GM18519 (cell line): ENCODE data around the gene MIS18BP1.
"Not testable (repeated sequence)": the region's sequence is repeated elsewhere in the genome, so short reads cannot be mapped to it uniquely, and the experiment has no call there.

Experiments used
- ATAC-seq: cut with Tn5 transposase; IDR thresholded peaks from one replicate; pipeline ENCODE4 v1.9.1; 2021; ENCODE audit warnings: mild to moderate bottlenecking, moderate library complexity; ENCODE audit not compliant: unreplicated experiment, low FRiP score

MIS18BP1 gene

GRCh38 chr14:45247427-45247826 is 5.6 kb downstream of the MIS18BP1 start:
- no peak for ATAC-seq

GRCh38 chr14:45246691-45247090 is 6.3 kb downstream of the MIS18BP1 start:
- ATAC-seq: peak; percentile 33

- no peak for ATAC-seq
Measured at GRCh38 chr14:45246151-45246550, 6.9 kb downstream of the MIS18BP1 start.

GRCh38 chr14:45242706-45243105 is 10.3 kb downstream of the MIS18BP1 start:
- ATAC-seq: no peak

GRCh38 chr14:45238988-45239387 is 14.0 kb downstream of the MIS18BP1 start:
- no peak for ATAC-seq

GRCh38 chr14:45227566-45227965 is 25.4 kb downstream of the MIS18BP1 start:
- ATAC-seq: no peak

GRCh38 chr14:45222485-45223262 is 30.3 kb downstream of the MIS18BP1 start:
- ATAC-seq: no peak

GRCh38 chr14:45214341-45214740 is 38.7 kb downstream of the MIS18BP1 start:
- not testable (repeated sequence) for ATAC-seq

GRCh38 chr14:45213716-45214115 is 39.3 kb downstream of the MIS18BP1 start:
- ATAC-seq: not testable (repeated sequence)

GRCh38 chr14:45212231-45212630 is 40.8 kb downstream of the MIS18BP1 start:
- ATAC-seq: no peak

GRCh38 chr14:45211295-45211694 is 41.7 kb downstream of the MIS18BP1 start:
- ATAC-seq: no peak

GRCh38 chr14:45210159-45210558 is 42.8 kb downstream of the MIS18BP1 start:
- ATAC-seq: no peak

GRCh38 chr14:45204241-45204640 is 48.8 kb downstream of the MIS18BP1 start:
- ATAC-seq: no peak

- peak; percentile 69 for ATAC-seq
Measured at GRCh38 chr14:45201905-45202304, 51.1 kb downstream of the MIS18BP1 start.

GRCh38 chr14:45199230-45199629 is 53.8 kb downstream of the MIS18BP1 start:
- no peak for ATAC-seq

- no peak for ATAC-seq
Measured at GRCh38 chr14:45198551-45198950, 54.5 kb downstream of the MIS18BP1 start.

- peak; percentile 50 for ATAC-seq
Measured at GRCh38 chr14:45194964-45195363, 58.0 kb downstream of the MIS18BP1 start.

GRCh38 chr14:45185100-45185814 is 67.7 kb downstream of the MIS18BP1 start:
- no peak for ATAC-seq

- no peak for ATAC-seq
Measured at GRCh38 chr14:45181806-45182205, 71.2 kb downstream of the MIS18BP1 start.

GRCh38 chr14:45181329-45181728 is 71.7 kb downstream of the MIS18BP1 start:
- ATAC-seq: no peak

- no peak for ATAC-seq
Measured at GRCh38 chr14:45177076-45177475, 75.9 kb downstream of the MIS18BP1 start.

- no peak for ATAC-seq
Measured at GRCh38 chr14:45169906-45170305, 83.1 kb downstream of the MIS18BP1 start.
